ENCODE data around the gene RPS25.

GRCh38 chr11:119049081-119049480, 30.9 kb upstream of the RPS25 start:
- TF ChIP-seq REST (IDR thresholded peaks at IDR 0.05) (no peak), CTCF (IDR thresholded peaks at IDR 0.05; ENCODE audit: low read depth, low read length, missing input control) (no peak), HNF4G (IDR thresholded peaks at IDR 0.05) (no peak), MAX (IDR thresholded peaks at IDR 0.05) (no peak), TAF1 (conservative IDR thresholded peaks at IDR 0.05) (no peak), EGR1 (IDR thresholded peaks at IDR 0.05; ENCODE audit: low read depth in 2 of 2) (no peak), RAD21 (IDR thresholded peaks at IDR 0.05) (no peak)
